Cardiac muscle cell (in vitro differentiated cells and primary cell): ENCODE data around the gene TDG. TPM values are rescaled to one million over a fixed set of nuclear protein-coding genes. Genes with fewer than 3 reads are reported as not detected.
A peak's percentile ranks its signal among the peaks of the same experiment; 100 is the strongest.

Experiments used
- DNase-seq, 2 donors: peaks; one replicate each; pipeline versions ENCODE4 v3.0.0 to v3.0.0-alpha.2; 2010 to 2017; ENCODE audit warnings: low read depth in 1 of 2, low spot score in 1 of 2
- H3K27ac ChIP-seq: fragments of 200-600 bp; sonication (generic); 2 replicates; pipeline ENCODE4 v1.5.1; 2016
- H3K27me3 ChIP-seq: fragments of 200-600 bp; sonication (generic); 2 replicates; pipeline ENCODE4 v1.6.0; 2016; ENCODE audit warnings: control low read depth
- H3K36me3 ChIP-seq: fragments of 200-600 bp; sonication (generic); 2 replicates; pipeline ENCODE4 v1.5.1; 2016; ENCODE audit warnings: control low read depth
- H3K4me1 ChIP-seq: fragments of 200-600 bp; sonication (generic); 2 replicates; pipeline ENCODE4 v1.8.1; 2017; ENCODE audit warnings: low read depth, mild to moderate bottlenecking, mixed run types
- H3K4me3 ChIP-seq: fragments of 200-600 bp; sonication (generic); 2 replicates; pipeline ENCODE4 v1.5.1; 2016; ENCODE audit warnings: mild to moderate bottlenecking
- H3K9me3 ChIP-seq: fragments of 200-600 bp; sonication (generic); 2 replicates; pipeline ENCODE4 v1.5.1; 2017; ENCODE audit warnings: low read depth, mild to moderate bottlenecking, control low read depth
- polyA plus RNA-seq: library from polyadenylated mRNA; unstranded; fragments of >200 nt; fragmentation: Nextera tagmentation; extraction: Ambion mirVana; gene quantifications from 2 replicates; pipeline ENCODE4 v1.2.1, GENCODE V29; 2016
- total RNA-seq: library from RNA; depleted of rRNA; stranded (reverse); fragments of >200 nt; gene quantifications from 2 replicates; pipeline ENCODE4 v1.2.3, GENCODE V29; 2016
- TF ChIP-seq, protein P1 (sequence below): IDR thresholded peaks from 2 replicates; pipeline ENCODE4 v1.5.1; 2012; ENCODE audit warnings: low read depth, mild to moderate bottlenecking, low read length

Gene TDG
- total and polyA plus RNA-seq, 2 experiments from 2014 or later: 28.3 to 31.7 TPM

DNA sequence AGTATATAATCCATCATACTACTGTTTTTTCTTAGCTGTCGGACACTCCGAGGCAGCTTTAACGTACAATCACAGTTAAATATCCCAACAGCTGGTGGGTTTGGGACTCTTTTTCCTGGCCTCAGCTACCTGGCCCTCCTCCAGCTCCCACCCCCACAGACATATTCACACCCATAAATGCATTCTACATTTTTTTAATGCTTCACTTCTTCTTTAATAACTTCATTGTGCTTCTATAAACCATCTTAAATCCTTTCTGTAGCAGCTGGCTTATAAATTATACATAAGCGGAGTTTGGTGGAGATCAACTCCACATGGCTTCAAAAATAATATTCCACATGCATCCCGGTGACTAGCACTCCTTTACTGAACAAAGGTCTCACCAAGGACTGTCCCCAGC, 33.3 kb downstream of the TDG start:
- no peaks in the 10 kb centered on the region for H3K9me3 ChIP-seq
- TF ChIP-seq, protein P1, sequence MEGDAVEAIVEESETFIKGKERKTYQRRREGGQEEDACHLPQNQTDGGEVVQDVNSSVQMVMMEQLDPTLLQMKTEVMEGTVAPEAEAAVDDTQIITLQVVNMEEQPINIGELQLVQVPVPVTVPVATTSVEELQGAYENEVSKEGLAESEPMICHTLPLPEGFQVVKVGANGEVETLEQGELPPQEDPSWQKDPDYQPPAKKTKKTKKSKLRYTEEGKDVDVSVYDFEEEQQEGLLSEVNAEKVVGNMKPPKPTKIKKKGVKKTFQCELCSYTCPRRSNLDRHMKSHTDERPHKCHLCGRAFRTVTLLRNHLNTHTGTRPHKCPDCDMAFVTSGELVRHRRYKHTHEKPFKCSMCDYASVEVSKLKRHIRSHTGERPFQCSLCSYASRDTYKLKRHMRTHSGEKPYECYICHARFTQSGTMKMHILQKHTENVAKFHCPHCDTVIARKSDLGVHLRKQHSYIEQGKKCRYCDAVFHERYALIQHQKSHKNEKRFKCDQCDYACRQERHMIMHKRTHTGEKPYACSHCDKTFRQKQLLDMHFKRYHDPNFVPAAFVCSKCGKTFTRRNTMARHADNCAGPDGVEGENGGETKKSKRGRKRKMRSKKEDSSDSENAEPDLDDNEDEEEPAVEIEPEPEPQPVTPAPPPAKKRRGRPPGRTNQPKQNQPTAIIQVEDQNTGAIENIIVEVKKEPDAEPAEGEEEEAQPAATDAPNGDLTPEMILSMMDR: no peak
- no peaks in the 10 kb centered on the region for H3K4me1 ChIP-seq
- H3K4me3 ChIP-seq: no peak overlapping the region
- no peak overlapping the region for H3K27ac ChIP-seq
- H3K27me3 ChIP-seq: peaks cover 4% of the 10 kb centered on the region
- DNase-seq: no peak
- H3K36me3 ChIP-seq: no peaks in the 10 kb centered on the region

- TF ChIP-seq, protein P1: no peak
- Histone ChIP-seq H3K36me3 (no peaks in the 10 kb centered on the region), H3K27ac (no peak overlapping the region), H3K9me3 (no peaks in the 10 kb centered on the region), H3K4me3 (no peak overlapping the region), H3K4me1 (no peaks in the 10 kb centered on the region), H3K27me3 (no peaks in the 10 kb centered on the region)
- DNase-seq: no peak
Observed at GRCh38 chr12:104000807-104001434, 35.2 kb downstream of the TDG start.

DNA sequence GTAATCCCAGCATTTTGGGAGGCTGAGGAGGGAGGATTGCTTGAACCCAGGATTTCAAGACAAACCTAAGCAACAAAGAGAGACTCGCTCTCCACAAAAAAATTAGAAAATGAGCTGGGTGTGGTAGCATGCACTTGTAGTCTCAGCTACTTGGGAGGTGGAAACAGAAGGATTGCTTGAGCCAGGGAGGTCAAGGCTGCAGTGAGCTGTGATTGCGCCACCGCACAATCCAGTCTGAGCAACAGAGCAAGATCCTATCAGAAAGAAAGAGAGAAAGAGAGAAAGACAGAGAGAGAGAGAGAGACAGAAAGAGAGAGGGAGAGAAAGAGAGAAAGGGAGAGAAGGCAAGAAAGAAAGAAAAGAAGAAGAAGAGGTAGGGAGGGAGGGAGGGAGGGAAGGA, 37.0 kb downstream of the TDG start:
- Histone ChIP-seq H3K4me1 (no peaks in the 10 kb centered on the region), H3K9me3 (no peaks in the 10 kb centered on the region), H3K27ac (no peak overlapping the region), H3K4me3 (no peak overlapping the region), H3K27me3 (no peaks in the 10 kb centered on the region), H3K36me3 (no peaks in the 10 kb centered on the region)
- TF ChIP-seq, protein P1: no peak
- no peak for DNase-seq

- H3K4me3 ChIP-seq: no peak overlapping the region
- no peak for DNase-seq
- no peaks in the 10 kb centered on the region for H3K36me3 ChIP-seq
- no peaks in the 10 kb centered on the region for H3K9me3 ChIP-seq
- no peaks in the 10 kb centered on the region for H3K27me3 ChIP-seq
- TF ChIP-seq, protein P1: no peak
- H3K27ac ChIP-seq: no peak overlapping the region
- no peaks in the 10 kb centered on the region for H3K4me1 ChIP-seq
Observed at GRCh38 chr12:104003596-104003995, 37.9 kb downstream of the TDG start.

- Histone ChIP-seq H3K36me3 (no peaks in the 10 kb centered on the region), H3K27ac (no peak overlapping the region), H3K9me3 (no peaks in the 10 kb centered on the region), H3K4me3 (no peak overlapping the region), H3K4me1 (no peaks in the 10 kb centered on the region), H3K27me3 (no peaks in the 10 kb centered on the region)
- DNase-seq: peak in 1 of 2 donors; percentile 59
- TF ChIP-seq, protein P1: no peak
Observed at GRCh38 chr12:104006929-104007328, 41.3 kb downstream of the TDG start.
